Stimulated activated CD4-positive, alpha-beta T cell treated with anti-CD3 and anti-CD28 coated beads, Interleukin-2, amount 100 ng/mL, for 48 hours (primary cell): ENCODE data around the gene CAMTA1.

ENCODE experiments used
- DNase-seq, 2 donors: peaks; one replicate each; pipeline ENCODE4 v3.0.0-alpha.2; 2020

CAMTA1 gene

DNA sequence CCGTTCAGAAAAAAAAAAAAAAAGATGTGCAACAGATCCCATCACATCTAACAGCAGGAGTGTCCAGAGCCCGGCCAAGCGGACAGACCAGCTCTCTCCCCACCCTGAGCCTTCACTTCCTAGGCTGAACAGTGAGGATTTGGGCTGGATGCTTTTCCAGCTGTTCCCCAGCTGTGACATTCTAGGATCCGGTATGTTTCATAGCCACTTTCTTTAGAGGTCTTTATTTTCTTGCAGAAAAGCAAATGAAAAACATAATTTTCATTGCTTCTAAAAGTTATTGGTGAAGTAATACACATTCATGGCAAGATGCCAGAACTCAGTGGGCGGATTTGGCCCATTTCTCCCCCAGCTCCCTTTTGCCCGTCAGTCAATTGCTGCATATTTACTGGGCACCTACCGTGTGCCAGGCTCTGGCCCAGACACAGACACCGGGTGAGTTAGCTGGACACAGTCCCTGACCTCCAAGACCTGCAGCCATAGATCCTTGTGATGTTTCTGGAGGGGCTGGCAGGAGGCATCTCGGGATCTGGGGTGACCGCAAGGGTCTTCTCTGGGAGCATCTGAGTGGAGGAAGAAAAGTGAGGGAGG, 772.1 kb downstream of the CAMTA1 start:
- no peak for DNase-seq

DNA sequence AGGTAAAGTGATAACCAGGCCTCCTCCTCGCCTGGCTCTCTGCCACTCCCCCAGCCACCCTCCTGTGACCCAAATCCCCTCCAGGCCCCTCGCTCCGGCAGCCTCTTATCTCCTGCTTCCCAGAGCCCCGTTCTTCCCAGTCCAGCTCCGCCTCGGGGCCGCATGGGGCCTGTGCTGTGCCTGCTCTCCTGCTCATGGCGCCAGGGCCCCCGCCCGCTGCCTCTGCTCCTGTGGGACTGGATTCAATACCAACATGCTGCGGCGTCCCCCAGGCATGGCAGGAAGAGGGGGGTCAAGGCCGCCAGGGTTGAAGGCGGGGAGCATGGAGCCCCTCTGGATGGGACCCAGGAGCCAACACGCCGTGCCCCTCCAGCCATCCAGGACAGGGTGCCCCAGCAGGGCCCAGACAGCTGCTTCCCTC, 772.8 kb downstream of the CAMTA1 start:
- DNase-seq: no peak

DNA sequence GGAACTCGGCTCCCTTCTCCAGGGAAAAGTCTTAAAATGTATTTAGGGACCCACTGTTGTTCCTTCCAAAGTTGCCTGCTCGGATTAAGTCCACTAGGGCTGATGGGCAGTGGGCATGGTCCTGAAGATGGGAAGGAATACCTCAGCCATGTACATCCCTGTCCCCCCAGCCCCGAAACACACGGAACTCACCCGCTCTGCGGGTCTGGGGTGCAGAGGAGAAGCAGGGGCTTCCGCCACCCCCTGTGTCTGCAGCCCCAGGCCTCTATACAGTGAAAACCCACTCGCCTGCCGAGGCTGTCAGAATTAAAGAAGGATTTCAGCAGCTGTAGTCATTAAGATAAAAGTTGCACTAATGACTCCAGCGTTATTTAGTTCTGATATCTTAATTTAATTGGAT, 773.2 kb downstream of the CAMTA1 start:
- DNase-seq: no peak

DNA sequence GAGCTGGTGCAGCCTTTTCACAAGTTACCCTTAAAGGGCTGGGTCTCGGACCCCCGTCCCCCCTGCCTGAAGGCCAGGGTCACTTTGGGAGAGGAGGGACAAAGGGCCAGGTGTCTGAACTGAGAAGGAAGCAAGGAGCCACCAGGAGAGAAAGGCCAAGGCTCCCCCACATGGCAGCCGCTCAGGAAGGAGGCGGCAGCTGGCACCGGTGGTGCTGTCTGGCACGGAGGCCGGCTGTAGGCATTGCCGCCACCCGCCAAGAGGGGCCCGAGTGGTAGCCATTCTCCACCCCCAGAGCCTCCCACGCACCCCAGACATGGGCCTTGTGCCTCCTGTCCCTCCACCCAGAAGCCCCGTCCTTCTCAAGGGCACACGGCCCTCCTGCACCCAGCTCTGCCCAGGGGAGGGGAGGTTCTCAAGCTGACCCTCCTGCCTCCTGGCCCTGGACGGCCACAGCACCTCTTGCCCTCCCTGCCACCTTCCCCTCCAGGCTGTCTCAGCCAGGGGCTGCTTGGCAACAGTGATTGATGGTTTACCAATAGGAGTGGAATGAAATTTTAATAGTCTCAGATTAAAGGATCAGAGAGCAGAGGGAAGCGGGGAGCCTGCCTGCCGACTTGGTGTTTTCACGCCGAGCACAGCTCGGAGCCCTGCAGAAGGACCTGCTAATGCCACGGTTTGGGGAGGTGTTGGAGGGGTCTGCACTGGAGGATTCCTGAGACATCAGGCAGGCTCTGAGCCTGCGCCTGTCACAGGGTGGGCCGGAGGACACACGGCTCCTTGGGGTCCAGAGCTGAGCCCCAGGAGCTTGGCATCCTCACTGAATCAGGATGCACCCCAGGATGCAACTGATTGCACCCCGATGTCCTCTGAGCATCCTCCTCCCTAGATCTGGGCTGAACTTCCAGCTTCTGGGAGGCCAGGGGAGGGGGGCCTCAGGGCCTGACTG, 773.9 kb downstream of the CAMTA1 start:
- DNase-seq: no peak

DNA sequence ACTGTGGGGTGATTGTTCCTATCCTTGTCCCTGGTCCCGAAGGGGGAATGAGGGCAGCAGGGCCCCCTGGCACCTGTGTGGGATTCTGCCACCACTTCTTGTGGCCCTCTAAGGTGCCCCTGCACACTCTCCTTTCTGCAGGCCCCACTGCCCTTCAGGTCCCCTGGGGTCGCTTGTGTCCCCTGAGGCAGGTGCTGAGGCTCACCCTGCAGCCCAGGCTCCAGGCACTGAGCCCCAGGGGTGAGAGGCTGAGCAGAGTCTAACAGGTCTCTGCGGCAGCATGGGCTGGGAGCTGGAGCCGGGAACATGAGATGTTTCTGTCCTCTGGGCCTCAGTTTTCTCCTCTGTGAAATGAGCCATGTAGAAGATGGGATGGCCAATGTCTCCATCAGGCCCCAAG, 774.9 kb downstream of the CAMTA1 start:
- no peak for DNase-seq

DNA sequence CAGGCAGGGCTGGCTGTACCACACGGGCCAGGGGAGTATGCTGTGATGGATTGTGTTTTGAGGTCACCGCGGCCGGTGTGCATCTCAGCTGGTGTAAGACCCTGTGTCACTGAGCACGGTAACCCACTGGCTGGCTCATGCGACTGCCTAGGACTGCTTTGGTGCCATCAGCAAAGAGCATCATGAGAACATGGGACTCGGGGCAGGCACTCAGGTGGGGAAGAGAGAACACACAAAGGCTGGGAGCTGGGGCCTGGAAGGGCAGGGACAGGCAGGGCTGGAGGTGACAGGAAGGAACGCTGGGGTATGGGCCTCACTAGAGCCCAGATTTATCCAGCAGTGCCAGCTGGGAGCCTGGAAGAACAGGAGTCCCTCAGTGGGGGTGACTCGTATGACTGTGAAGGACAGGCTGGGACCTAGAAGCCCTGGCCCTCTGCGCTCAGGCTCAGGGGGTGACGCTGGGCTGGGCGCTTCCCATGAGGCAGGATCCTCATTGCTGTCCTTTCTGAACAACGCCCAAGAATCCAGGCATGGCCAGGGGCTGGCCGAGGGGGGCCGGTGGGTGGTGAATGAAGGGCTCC, 775.4 kb downstream of the CAMTA1 start:
- no peak for DNase-seq

DNA sequence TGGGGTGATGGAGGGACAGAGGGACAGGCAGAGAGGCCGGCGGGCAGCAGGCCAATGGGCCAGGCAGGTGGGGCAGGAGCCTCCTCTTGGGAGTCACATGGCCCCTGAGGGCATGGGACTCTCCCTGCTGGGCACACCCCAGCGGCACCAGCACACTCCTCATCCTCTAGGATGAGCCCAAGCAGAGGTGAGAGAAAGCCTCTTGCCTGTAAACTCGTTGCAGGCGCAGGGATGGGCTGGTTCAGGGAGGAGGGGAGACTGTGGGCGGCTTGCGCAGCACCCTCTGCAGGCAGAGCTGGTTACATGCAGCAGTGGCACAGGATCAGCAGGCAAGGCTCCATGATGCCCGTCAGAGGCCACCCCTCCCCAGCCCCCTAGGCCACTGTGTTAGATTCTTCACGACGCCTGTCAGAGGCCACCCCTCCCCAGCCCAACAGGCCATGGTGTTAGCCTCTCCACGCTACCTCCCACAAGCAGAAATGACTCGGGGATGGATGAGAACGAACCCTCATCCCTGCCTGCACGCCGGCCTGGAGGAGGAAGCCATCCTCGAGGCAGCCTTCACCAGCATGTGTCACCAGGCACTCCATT, 776.2 kb downstream of the CAMTA1 start:
- no peak for DNase-seq

DNA sequence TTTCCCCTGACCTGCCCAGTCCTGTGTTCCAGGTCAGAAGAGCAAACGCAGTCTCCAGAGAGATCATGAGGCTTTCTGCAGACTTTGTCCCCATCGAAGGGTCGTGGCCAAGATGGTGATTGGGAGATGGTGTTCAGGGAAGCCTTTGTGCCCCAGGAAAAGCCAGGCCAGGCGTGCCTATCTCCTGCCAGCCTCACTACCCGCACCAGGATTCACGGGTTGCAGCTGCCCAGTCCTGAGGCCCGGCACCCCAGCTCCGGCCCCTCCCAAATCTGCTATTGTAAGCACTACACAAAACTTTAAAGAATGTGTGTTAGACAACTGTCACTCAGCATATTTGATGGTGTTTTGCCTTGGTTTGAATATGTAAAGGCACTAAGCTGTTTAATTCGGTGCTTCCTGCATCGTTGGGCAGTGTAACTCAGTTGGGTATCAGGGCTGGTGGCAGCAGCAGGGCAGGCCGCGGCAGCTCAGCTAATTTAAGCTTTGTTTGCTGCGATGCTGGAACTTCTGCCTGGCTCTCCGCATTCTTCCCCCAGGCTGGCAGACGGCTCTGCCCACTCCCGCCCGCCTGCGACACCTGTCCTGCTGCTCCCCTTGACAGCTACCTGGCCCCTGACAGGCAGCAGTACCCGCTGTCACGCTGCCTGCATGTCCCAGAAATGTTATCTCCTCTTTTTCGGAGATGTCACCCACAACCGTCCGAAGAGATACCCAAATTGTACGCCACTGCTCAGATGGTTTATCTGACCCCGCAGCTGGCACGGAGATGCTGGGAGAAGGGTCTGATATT, 776.9 kb downstream of the CAMTA1 start:
- no peak for DNase-seq

DNA sequence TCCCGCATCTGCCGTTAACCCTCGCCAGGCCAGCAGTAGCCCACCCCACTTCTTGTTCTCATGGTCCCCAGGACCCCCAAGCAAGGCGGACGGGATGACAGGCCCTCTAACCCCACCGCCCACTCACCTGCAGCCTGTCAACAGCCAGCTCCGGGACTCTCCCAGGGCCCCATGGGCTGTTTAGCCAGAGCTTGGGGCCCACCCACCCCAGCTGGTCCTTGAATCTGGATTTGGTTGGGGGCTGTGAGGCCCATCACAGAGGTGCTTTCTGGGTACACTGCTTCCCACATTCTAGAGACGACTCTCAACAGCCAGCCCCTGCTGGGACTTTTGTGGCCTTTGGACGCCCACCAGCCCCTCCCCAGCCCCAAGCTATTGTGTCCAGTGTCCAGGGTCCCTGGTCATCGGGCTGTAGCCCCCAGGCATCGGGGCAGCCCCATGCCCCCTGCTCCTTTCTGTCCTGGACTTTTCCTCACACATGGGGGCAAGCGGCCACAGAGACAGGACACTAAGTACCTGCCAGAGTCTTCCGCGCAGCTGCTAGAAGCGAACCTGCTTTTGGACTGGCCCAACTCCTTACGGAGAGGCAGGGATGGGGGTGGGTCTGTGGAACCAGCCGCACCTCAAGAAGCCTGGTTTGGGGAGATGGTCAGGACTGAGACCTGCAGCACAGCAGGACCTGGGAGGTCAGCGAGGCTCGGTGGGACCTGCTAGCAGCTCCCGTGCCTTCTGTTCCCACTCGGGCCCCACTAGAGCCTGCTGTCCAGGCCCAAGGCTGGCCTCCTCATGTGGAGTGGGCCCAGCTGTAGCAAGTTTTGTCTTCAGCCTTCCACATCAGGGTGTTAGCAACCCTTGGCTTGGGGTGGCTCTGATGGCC, 777.7 kb downstream of the CAMTA1 start:
- no peak for DNase-seq

DNA sequence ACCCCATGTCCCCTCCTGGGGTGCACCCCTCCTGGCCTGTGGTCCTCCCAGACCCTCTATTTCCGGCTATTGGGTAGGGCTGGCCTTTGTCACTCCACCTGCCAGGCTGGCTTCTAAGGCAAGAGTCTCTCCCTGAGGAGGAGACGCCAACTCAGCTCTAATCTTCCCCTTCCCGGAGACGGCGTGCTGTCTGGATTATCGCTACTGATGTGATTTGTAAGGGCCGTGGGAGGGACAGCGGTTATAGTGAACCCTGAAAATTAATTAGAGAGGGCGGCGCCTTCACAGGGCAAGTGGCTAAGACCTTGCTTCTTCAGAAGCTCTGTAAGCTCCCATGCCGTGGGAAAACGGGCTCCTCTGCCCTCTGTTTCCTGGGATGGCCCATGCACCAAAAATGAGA, 778.9 kb downstream of the CAMTA1 start:
- DNase-seq: no peak

DNA sequence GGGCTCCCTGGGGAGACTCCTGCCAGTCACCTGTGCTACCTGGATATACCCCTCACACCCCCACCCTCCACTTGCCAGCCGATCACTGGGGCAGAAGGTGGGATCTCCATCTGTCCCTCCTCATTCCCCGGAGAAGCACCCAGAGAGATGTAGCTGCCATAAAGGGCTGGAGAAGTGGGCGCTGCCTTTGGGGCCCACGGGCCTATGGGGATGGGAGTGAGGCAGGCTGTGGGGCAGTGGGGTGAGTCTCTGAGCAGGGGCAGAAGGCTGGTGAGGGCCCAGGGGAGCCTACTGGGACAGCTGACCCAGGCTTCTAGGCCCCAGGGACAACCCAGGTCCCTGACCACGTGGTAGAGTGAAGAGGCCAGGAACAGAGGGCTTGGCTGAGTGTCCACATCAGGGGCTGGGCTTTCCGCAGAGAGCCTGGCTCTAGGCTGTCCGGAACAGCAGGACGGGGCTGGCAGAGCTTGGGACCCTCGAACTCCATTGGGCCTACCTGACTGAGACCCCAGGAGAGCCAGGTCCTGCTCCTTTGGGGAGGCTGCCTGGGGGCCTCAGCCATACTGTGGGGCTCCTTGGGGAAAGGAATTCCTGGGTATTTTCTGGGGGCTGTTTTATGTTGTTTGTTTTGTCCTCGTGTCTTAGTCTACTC, 780.0 kb downstream of the CAMTA1 start:
- DNase-seq: no peak

DNA sequence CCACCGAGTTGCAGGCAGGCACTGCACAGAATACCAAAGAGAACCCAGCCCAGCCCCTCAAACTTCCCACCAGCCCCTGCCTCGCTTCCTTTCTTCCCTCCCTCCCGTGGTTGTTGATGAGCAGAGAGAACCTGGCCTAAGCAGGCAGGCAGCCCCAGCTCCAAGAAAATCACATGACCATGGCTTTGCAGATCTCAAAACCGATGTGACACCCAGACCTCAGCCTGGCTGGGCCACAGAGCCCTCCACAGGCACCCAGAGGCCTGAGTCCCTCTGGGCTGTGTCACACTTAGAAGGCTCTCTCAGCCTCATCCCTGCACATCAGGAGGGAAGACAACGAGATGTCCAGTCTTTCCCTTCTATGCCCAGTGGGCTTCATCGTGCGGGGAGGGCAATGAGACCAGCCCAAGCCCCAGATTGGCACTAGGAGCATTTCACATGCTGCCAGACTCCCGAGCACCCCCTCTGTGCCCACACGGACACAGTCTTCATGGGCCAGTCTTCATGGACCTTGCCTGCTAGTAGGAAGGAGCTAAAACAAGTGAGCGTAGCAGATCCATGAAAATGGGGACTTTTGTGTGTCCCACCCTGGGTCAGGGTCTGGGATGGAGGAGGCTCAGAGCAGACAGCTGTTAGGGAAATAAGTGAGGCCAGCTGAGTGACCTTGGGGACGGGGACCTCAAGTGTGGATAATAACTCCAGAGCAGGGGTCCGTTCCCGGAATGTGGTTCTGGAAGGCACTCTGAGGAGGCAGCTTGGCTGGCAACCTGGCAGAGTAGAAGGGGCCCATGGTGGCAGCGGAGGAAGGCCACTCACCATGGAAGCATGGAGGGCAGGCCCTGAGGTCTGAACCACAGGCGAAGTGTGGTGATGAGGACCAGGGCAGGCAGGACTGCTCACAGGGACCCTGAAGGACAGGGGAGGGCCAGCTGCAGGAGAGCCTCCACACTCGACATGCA, 781.4 kb downstream of the CAMTA1 start:
- DNase-seq: no peak

DNA sequence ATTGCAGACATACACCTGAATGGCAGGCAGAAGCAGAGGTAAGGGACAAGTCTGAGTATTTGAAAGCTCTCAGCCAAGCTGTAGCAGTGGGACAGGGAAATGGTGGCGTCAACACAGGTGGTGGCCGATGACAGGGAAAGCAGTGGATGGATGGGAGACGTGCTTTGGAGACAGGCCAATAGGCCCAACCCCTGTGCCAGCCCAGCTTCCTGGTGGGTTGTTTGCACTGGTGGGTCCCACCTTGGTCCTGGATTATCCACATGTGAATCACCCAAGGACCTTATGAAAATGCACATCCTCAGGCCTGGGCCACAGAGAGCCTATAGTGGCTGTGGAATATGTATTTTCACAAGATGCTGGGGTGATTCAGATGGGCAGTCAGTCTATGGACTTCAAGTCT, 782.1 kb downstream of the CAMTA1 start:
- no peak for DNase-seq

DNA sequence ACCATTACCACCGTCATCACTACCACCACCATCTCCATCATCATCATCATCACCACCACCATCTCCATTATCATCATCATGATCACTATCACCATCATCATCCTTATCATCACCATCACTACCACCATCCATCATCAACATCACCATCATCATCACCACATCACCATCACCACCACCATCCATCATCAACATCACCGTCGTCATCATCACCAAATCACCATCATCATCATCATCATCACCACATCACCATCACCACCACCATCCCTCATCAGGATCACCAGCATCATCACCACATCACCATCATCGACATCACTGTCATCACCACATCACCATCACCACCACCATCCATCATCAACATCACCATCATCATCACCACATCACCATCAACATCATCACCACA, 782.8 kb downstream of the CAMTA1 start:
- DNase-seq: no peak

DNA sequence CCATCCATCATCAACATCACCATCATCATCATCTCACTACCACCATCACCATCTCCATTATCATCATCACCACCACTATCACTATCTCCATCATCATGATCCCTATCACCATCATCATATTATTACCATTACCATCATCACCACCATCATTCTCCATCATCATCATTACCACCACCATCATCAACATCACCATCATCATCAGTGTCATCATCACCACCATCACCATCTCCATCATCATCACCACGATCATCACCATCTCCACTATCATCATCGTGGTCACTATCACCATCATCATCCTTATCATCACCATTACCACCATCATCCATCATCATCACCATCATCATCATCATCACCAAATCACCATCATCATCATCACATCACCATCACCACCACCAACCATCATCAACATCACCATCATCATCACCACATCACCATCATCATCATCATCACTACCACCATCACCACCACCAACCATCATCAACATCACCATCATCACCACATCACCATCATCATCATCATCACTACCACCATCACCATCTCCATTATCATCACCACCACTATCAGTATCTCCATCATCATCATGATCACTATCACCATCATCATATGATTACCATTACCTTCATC, 783.8 kb downstream of the CAMTA1 start:
- DNase-seq: no peak

DNA sequence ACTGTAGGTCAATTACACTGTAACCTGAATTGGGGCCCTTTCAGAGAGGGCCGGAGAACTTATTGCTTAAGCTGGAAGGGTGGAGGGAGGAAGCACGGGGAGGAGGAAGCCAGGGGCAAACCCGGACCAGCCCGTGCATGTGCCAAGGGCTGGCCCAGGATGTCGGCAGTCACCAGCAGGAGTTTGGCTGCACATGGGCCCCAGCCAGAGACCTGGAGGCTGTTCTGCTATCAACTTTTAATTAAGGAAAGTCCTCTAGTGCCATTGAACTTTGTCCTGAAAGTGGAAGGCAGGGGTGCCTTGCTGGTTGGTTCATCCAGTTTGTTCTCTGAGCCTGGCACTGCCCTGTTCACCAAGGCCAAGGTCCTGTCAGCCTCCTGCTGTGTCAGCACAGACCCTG, 785.1 kb downstream of the CAMTA1 start:
- DNase-seq: no peak

DNA sequence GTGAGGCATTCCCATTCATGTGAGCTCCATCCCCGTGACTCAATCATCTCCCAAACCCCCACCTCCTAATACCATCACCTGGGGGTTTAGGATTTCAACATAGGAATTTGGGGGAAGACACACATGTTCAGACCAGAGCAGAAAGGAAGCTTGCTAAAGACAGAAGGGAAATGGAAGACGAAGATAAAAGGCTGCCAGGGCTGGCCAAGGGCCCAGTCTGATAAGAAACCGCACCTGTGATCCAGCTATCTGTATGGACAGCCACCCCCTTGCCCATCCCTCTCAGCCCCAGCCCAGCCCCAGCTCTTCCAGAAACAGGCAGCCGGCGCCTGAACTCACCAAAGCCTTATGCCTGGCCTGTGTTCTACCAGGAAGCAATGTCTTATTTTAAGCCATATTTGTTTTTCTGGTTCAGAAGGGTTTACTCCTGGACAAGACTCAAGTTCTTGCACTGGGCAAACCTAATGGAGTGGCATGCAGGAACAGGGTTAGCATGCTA, 787.4 kb downstream of the CAMTA1 start:
- DNase-seq: no peak

DNA sequence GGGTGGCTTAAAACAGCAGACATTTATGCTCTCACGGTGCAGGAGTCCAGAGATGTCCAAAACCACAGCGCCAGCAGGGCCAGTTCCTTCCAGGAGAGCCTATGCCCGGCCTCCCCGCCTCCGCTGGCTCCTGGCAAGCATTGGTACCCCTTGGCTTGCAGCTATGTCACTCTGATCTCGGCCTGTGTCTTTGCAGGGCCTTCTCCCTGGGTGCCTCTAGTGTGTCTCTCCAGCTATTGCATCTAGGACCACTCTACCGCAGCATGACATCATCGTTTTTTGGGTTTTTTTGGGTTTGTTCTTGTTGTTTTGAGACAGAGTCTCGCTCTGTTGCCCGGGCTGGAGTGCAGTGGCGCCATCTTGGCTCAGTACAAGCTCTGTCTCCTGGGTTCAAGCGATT, 788.2 kb downstream of the CAMTA1 start:
- no peak for DNase-seq
